GM10248 (cell line): Measurements from ENCODE around the gene GAPDHS.

Source experiments
- CTCF ChIA-PET: fragments of 300-600 bp; sonication (Branson Sonifier 250); formaldehyde crosslinking; extraction: SDS; loops from one replicate; lab custom pipeline; 2021; ENCODE audit warnings: antibody characterized with exemption; lab: Yijun Ruan, JAX
- POLR2A ChIA-PET: fragments of 350-650 bp; sonication (Branson Sonifier 250); formaldehyde crosslinking; extraction: SDS; loops from one replicate; lab custom pipeline; 2020; ENCODE audit warnings: antibody characterized with exemption; lab: Yijun Ruan, JAX
- DNase-seq: peaks from one replicate; pipeline ENCODE4 v3.0.0; 2012; ENCODE audit errors: extremely low spot score
- CTCF ChIP-seq: IDR thresholded peaks from 2 replicates; pipeline ENCODE4 v1.5.1; 2012; ENCODE audit warnings: mild to moderate bottlenecking, low read depth; ENCODE audit errors: extremely low read depth, missing control alignments, control extremely low read depth

GAPDHS gene

GRCh38 chr19:35513628-35514281, 19.5 kb upstream of the GAPDHS start, which contains the start of gene DMKN:
DMKN (minus strand) TSS chr19:35513649; CDS start chr19:35513475, 174 bp downstream.
- POLR2A ChIA-PET: no interaction called here
- CTCF ChIA-PET: no interaction called here
- TF ChIP-seq CTCF: no peak
- no peak for DNase-seq

GRCh38 chr19:35514282-35514809, 18.9 kb upstream of the GAPDHS start:
- no peak for DNase-seq
- POLR2A ChIA-PET: no interaction called here
- CTCF ChIA-PET: interaction anchor here (0.9 to 2.6 kb wide), 5 partner anchors 16 to 78 kb away, joined by 3 to 9 read pairs (median 5); no protein-coding TSS in a partner anchor
- no peak for TF ChIP-seq CTCF

GRCh38 chr19:35516310-35516709, 16.9 kb upstream of the GAPDHS start:
- ChIA-PET POLR2A (no interaction called here), CTCF (interaction anchor here (0.8 to 2.6 kb wide), 6 partner anchors 11 to 163 kb away, joined by 3 to 9 read pairs (median 3); no protein-coding TSS in a partner anchor)
- TF ChIP-seq CTCF: no peak
- no peak for DNase-seq

- CTCF ChIA-PET: interaction anchor here (1.0 to 2.6 kb wide), 5 partner anchors 12 to 164 kb away, joined by 3 to 9 read pairs (median 3); partner anchors contain the start of gene ATP4A
- no peak for DNase-seq
- no peak for TF ChIP-seq CTCF
- POLR2A ChIA-PET: no interaction called here
These were observed 15.9 kb upstream of the GAPDHS start for GRCh38 chr19:35517342-35517741.

GRCh38 chr19:35518313-35518712, 14.9 kb upstream of the GAPDHS start:
- no peak for DNase-seq
- CTCF ChIA-PET: interaction anchor here (4.5 kb wide), 1 partner anchor 8 kb away, joined by 24 read pairs; no protein-coding TSS in a partner anchor
- POLR2A ChIA-PET: no interaction called here
- no peak for TF ChIP-seq CTCF

- no peak for TF ChIP-seq CTCF
- ChIA-PET POLR2A (no interaction called here), CTCF (interaction anchor here (2.0 to 4.5 kb wide), 3 partner anchors 9 to 29 kb away, joined by 4 to 24 read pairs (median 6); no protein-coding TSS in a partner anchor)
- DNase-seq: no peak
These were observed 14.0 kb upstream of the GAPDHS start for GRCh38 chr19:35519291-35519690.
